GM10266 (cell line): Measurements from ENCODE around the gene CFAP77.

Source experiments
- DNase-seq: peaks from one replicate; pipeline ENCODE4 v3.0.0; 2012; ENCODE audit errors: extremely low spot score
- CTCF ChIP-seq: IDR thresholded peaks from 2 replicates; pipeline ENCODE4 v1.5.1; 2012; ENCODE audit warnings: mild to moderate bottlenecking, low read depth; ENCODE audit not compliant: control insufficient read depth, insufficient read depth; ENCODE audit errors: missing control alignments

The CFAP77 gene

GRCh38 chr9:132451276-132451675 is 41.3 kb downstream of the CFAP77 start:
- DNase-seq = no peak
- TF ChIP-seq CTCF = no peak

GRCh38 chr9:132456241-132456640 is 46.2 kb downstream of the CFAP77 start:
- no peak for TF ChIP-seq CTCF
- no peak for DNase-seq

GRCh38 chr9:132457504-132458236 is 47.7 kb downstream of the CFAP77 start:
- no peak for TF ChIP-seq CTCF
- DNase-seq = no peak

GRCh38 chr9:132458432-132458831 is 48.4 kb downstream of the CFAP77 start:
- no peak for TF ChIP-seq CTCF
- no peak for DNase-seq

GRCh38 chr9:132459661-132460060 is 49.6 kb downstream of the CFAP77 start:
- DNase-seq = no peak
- no peak for TF ChIP-seq CTCF

GRCh38 chr9:132460240-132460639 is 50.2 kb downstream of the CFAP77 start:
- no peak for TF ChIP-seq CTCF
- no peak for DNase-seq

GRCh38 chr9:132461281-132461896 is 51.4 kb downstream of the CFAP77 start:
- no peak for TF ChIP-seq CTCF
- no peak for DNase-seq
